Fibroblast of lung (primary cell): ENCODE measurements around the gene BAMBI.

Source experiments
- CTCF ChIP-seq, 2 donors: IDR thresholded peaks in 1 of 2; conservative IDR thresholded peaks in 1 of 2; 1 replicate in 1 of 2; 2 replicates in 1 of 2; pipeline ENCODE4 v1.5.1; 2011 to 2012; ENCODE audit warnings: low read length in 2 of 2, control low read depth in 1 of 2, inconsistent platforms in 1 of 2, low read depth in 1 of 2, mild to moderate bottlenecking in 1 of 2
- EZH2 ChIP-seq: IDR thresholded peaks from 2 replicates; pipeline ENCODE4 v1.5.1; 2012; ENCODE audit warnings: low read length, control low read depth, mild to moderate bottlenecking; ENCODE audit errors: missing control alignments

DNA sequence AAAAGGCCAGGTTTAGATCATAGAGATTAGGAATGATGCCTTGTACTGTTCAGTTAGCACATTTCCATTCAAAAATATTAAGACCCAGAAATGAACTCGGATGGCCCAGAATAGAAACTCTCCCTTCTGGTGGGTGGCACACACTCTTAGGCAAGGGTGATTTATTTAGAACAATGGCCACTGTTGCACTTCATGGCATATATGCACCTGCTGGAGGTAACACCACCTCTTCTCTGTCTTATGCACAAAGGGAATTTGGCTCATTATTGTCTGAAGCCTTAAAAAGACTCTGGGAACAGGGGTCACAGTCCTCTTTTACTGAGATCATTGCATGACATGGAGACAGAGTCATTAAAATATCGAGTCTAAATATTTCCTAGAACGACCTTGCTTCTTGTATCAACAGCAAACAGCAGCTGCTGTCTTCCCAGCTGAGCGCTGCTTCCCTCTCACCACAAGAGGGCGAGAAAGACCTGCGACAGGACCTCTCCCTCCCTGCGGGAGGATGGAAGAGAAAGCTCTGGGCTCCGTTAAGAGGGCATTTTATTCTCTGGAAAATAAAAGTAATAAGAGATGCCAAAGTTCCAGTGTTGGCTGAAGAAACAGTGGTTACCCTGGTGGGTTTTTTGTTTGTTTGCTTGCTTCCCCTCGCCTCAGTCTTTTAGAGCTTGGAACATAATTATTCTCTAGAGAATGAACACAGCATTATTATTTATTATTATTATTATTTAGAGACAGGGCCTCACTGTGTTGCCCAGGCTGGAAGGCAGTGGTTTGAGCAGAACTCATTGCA, 13.5 kb upstream of the BAMBI start:
- TF ChIP-seq CTCF (conservative IDR thresholded peaks at IDR 0.05 in 1 of 2, IDR thresholded peaks at IDR 0.05 in 1 of 2; ENCODE audit: low read depth in 1 of 2, low read length in 2 of 2): peak; percentile 98 to 100
- TF ChIP-seq EZH2: no peak
